AG08396 (cell line): ENCODE results near the gene EFNA2.

Source experiments
- DNase-seq: peaks from one replicate; pipeline ENCODE4 v3.0.0; 2012; ENCODE audit warnings: low spot score, mixed read lengths

The EFNA2 gene

GRCh38 chr19:1260749-1261537, 24.7 kb upstream of the EFNA2 start:
- DNase-seq: peak; percentile 97

GRCh38 chr19:1261538-1261797, 24.2 kb upstream of the EFNA2 start:
- no peak for DNase-seq

GRCh38 chr19:1261798-1262622, 23.7 kb upstream of the EFNA2 start:
- no peak for DNase-seq

- DNase-seq: no peak
Observed at GRCh38 chr19:1262623-1263123, 23.0 kb upstream of the EFNA2 start.

- no peak for DNase-seq
Observed at GRCh38 chr19:1263188-1263587, 22.5 kb upstream of the EFNA2 start.

- DNase-seq: peak; percentile 90
Observed at GRCh38 chr19:1264801-1265614, 20.7 kb upstream of the EFNA2 start.

GRCh38 chr19:1265615-1266128, 20.0 kb upstream of the EFNA2 start:
- peak; percentile 86 for DNase-seq

GRCh38 chr19:1266129-1266915, 19.4 kb upstream of the EFNA2 start:
- peak; percentile 94 for DNase-seq

- peak; percentile 78 for DNase-seq
Observed at GRCh38 chr19:1266916-1267476, 18.7 kb upstream of the EFNA2 start.

- no peak for DNase-seq
Observed at GRCh38 chr19:1267477-1268225, 18.0 kb upstream of the EFNA2 start.

- DNase-seq: no peak
Observed at GRCh38 chr19:1268226-1269064, 17.2 kb upstream of the EFNA2 start.

- peak; percentile 99 for DNase-seq
Observed at GRCh38 chr19:1269065-1269477, 16.6 kb upstream of the EFNA2 start, which contains the start of gene CIRBP. Gene CIRBP (plus strand): TSS chr19:1269332. CDS start chr19:1270934, 1,602 bp downstream.

- peak; percentile 94 for DNase-seq
Observed at GRCh38 chr19:1269478-1270212, 16.0 kb upstream of the EFNA2 start.

GRCh38 chr19:1270213-1270853, 15.3 kb upstream of the EFNA2 start:
- DNase-seq: no peak

GRCh38 chr19:1270854-1271527, 14.7 kb upstream of the EFNA2 start:
- no peak for DNase-seq

GRCh38 chr19:1271528-1272422, 13.9 kb upstream of the EFNA2 start:
- DNase-seq: no peak
